ENCODE results near the gene IGF2BP2.

IGF2BP2 gene

DNA sequence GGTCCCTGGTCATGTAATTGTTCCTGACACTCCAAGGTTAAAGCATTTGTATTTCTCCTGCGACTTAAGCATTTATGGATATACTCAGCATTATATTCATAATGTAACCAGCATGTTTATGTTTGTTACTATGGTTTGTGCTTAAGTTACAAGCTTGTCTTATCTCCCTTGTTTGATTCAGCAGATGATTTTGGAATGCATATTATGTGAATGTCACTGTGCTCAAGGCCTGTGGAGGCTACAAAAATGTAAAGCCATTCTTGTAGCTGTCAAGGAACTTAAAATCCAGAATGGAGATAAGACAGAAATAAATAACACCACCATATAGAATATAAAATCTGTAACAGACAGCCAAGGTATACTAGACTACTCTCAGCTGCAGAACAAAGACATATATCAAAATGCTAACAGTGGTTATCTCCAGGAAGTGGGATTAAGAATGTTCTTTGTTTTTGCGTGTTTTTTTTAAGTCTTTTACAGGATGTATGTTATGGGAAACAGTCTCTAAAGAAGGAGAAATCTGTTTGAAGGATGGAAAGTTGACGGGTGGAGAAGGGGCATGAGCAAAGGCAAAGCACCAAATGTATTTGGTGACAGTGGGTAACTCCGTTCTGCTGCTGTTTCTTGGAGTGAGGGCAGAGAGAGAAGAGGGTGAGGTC is 61.4 kb downstream of the IGF2BP2 start:
- Histone ChIP-seq H3K4me3 (ENCODE audit: low read length) (no peak overlapping the region), H3K4me1 (ENCODE audit: low read length) (peaks cover 4% of the 10 kb centered on the region; the same call in 1 of the 2 replicates), H3K27me3 (ENCODE audit: low read depth, low read length) (peaks cover 73% of the 10 kb centered on the region), H3K36me3 (replicated peaks; ENCODE audit: low read depth, low read length) (no peaks in the 10 kb centered on the region), H2AFZ (ENCODE audit: low read depth, low read length) (no peak overlapping the region), H3K9ac (ENCODE audit: low read length) (no peak overlapping the region), H3K4me2 (ENCODE audit: low read length) (no peak overlapping the region), H3K9me3 (ENCODE audit: insufficient read depth, low read length) (no peaks in the 10 kb centered on the region), H3K27ac (ENCODE audit: low read length) (no peak overlapping the region), H3K79me2 (ENCODE audit: low read length) (no peaks in the 10 kb centered on the region), H4K20me1 (ENCODE audit: insufficient read depth, low read length) (no peaks in the 10 kb centered on the region)
- TF ChIP-seq, protein P1, sequence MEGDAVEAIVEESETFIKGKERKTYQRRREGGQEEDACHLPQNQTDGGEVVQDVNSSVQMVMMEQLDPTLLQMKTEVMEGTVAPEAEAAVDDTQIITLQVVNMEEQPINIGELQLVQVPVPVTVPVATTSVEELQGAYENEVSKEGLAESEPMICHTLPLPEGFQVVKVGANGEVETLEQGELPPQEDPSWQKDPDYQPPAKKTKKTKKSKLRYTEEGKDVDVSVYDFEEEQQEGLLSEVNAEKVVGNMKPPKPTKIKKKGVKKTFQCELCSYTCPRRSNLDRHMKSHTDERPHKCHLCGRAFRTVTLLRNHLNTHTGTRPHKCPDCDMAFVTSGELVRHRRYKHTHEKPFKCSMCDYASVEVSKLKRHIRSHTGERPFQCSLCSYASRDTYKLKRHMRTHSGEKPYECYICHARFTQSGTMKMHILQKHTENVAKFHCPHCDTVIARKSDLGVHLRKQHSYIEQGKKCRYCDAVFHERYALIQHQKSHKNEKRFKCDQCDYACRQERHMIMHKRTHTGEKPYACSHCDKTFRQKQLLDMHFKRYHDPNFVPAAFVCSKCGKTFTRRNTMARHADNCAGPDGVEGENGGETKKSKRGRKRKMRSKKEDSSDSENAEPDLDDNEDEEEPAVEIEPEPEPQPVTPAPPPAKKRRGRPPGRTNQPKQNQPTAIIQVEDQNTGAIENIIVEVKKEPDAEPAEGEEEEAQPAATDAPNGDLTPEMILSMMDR (IDR thresholded peaks at IDR 0.05; ENCODE audit: low read depth, low read length): no peak
- no peak for TF ChIP-seq EZH2phosphoT487 (IDR thresholded peaks at IDR 0.05; ENCODE audit: low read depth)

DNA sequence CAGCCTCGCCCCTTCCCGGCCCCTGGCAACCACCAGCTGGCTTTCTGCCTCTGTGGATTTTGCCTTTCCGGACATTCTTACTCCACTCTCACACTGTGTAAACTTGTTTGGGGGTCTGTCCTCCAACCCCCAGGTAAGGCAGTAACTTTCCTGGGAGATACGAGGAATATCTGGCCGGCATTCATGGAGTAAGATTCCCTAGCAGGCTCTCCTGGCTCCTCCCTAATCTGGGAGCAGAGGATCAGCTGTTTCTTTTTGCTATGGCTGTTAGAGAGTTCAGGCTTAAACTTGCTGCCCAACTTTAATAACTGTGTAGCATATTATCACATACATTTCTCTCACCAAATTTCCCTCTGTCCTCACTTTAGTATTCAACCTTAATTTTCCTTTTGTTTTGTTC is 64.3 kb downstream of the IGF2BP2 start:
- H3K4me1 ChIP-seq (ENCODE audit: low read length): no peaks in the 10 kb centered on the region
- no peak overlapping the region for H3K27ac ChIP-seq (ENCODE audit: low read length)
- no peaks in the 10 kb centered on the region for H3K36me3 ChIP-seq (replicated peaks; ENCODE audit: low read depth, low read length)
- TF ChIP-seq, protein P1 (IDR thresholded peaks at IDR 0.05; ENCODE audit: low read depth, low read length): no peak
- TF ChIP-seq EZH2phosphoT487 (IDR thresholded peaks at IDR 0.05; ENCODE audit: low read depth): no peak
- H2AFZ ChIP-seq (ENCODE audit: low read depth, low read length): 0 out of 2 replicates have a peak overlapping the region, but pooled peaks have one; percentile 40
- no peaks in the 10 kb centered on the region for H4K20me1 ChIP-seq (ENCODE audit: insufficient read depth, low read length)
- no peaks in the 10 kb centered on the region for H3K9me3 ChIP-seq (ENCODE audit: insufficient read depth, low read length)
- no peak overlapping the region for H3K9ac ChIP-seq (ENCODE audit: low read length)
- no peak overlapping the region for H3K4me3 ChIP-seq (ENCODE audit: low read length)
- H3K4me2 ChIP-seq (ENCODE audit: low read length): no peak overlapping the region
- peaks cover 66% of the 10 kb centered on the region for H3K27me3 ChIP-seq (ENCODE audit: low read depth, low read length)
- no peaks in the 10 kb centered on the region for H3K79me2 ChIP-seq (ENCODE audit: low read length)

DNA sequence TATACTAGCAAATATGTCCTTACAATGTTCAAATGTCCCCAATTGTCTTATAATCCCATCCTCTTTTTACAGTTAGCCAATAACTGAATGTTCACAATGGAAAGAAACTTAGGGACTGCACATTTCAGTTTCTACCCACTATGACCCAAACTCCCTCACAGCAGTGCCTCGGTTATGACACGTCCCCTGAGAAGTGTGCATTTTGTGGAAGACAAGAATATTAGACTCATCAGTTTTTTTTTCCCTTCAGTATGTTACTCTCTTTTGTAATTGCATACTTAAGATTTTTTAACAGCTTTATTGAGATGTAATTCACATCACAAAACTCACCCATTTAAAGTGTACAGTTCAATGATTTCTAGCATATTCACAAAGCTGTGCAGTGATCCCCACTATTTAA is 64.8 kb downstream of the IGF2BP2 start:
- TF ChIP-seq, protein P1 (IDR thresholded peaks at IDR 0.05; ENCODE audit: low read depth, low read length): no peak
- no peak for TF ChIP-seq EZH2phosphoT487 (IDR thresholded peaks at IDR 0.05; ENCODE audit: low read depth)
- H3K9me3 ChIP-seq (ENCODE audit: insufficient read depth, low read length): no peaks in the 10 kb centered on the region
- no peak overlapping the region for H3K27ac ChIP-seq (ENCODE audit: low read length)
- no peak overlapping the region for H3K4me3 ChIP-seq (ENCODE audit: low read length)
- no peaks in the 10 kb centered on the region for H4K20me1 ChIP-seq (ENCODE audit: insufficient read depth, low read length)
- H3K36me3 ChIP-seq (replicated peaks; ENCODE audit: low read depth, low read length): no peaks in the 10 kb centered on the region
- H3K79me2 ChIP-seq (ENCODE audit: low read length): no peaks in the 10 kb centered on the region
- no peaks in the 10 kb centered on the region for H3K4me1 ChIP-seq (ENCODE audit: low read length)
- H3K9ac ChIP-seq (ENCODE audit: low read length): no peak overlapping the region
- H2AFZ ChIP-seq (ENCODE audit: low read depth, low read length): no peak overlapping the region
- H3K27me3 ChIP-seq (ENCODE audit: low read depth, low read length): peaks cover 61% of the 10 kb centered on the region
- H3K4me2 ChIP-seq (ENCODE audit: low read length): no peak overlapping the region

DNA sequence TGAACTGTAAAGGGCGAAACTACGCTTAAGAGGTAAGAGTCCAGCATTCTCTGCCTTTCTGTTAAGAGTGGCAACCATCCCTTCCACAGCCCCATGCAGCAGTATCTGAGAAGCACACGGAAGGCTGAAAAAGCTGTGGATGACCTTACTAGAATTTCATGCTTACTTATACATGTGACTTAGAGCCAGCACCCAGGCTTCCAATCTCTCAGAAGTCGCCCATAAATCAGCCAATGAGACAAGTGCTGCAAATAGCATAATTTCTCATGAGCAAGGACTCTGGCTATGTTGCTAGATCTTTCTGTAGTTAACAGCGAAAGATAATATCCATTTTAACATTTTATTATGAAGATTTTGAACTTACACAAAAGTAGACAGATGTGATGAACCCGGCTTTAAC is 65.3 kb downstream of the IGF2BP2 start:
- H3K27me3 ChIP-seq (ENCODE audit: low read depth, low read length): peaks cover 56% of the 10 kb centered on the region
- no peaks in the 10 kb centered on the region for H3K36me3 ChIP-seq (replicated peaks; ENCODE audit: low read depth, low read length)
- TF ChIP-seq, protein P1 (IDR thresholded peaks at IDR 0.05; ENCODE audit: low read depth, low read length): no peak
- no peak for TF ChIP-seq EZH2phosphoT487 (IDR thresholded peaks at IDR 0.05; ENCODE audit: low read depth)
- H3K4me3 ChIP-seq (ENCODE audit: low read length): no peak overlapping the region
- H4K20me1 ChIP-seq (ENCODE audit: insufficient read depth, low read length): no peaks in the 10 kb centered on the region
- no peak overlapping the region for H2AFZ ChIP-seq (ENCODE audit: low read depth, low read length)
- no peak overlapping the region for H3K9ac ChIP-seq (ENCODE audit: low read length)
- H3K79me2 ChIP-seq (ENCODE audit: low read length): no peaks in the 10 kb centered on the region
- no peak overlapping the region for H3K4me2 ChIP-seq (ENCODE audit: low read length)
- no peaks in the 10 kb centered on the region for H3K9me3 ChIP-seq (ENCODE audit: insufficient read depth, low read length)
- no peaks in the 10 kb centered on the region for H3K4me1 ChIP-seq (ENCODE audit: low read length)
- no peak overlapping the region for H3K27ac ChIP-seq (ENCODE audit: low read length)

All from OCI-LY3 (cell line).